Adipocyte (in vitro differentiated cells): ENCODE data around the gene CIBAR2.
A peak's percentile ranks its signal among the peaks of the same experiment; 100 is the strongest.

Experiments
- DNase-seq: peaks from one replicate; pipeline ENCODE4 v3.0.0-alpha.2; 2015; ENCODE audit warnings: low read depth
- H3K27me3 ChIP-seq: replicated peaks from 2 replicates; pipeline ENCODE4 v1.7.0; 2013; ENCODE audit warnings: mild to moderate bottlenecking, low read length, moderate library complexity; ENCODE audit not compliant: control insufficient read depth, insufficient read depth
- H3K36me3 ChIP-seq: 2 replicates; pipeline ENCODE4 v1.7.0; 2013; ENCODE audit warnings: low read length, mild to moderate bottlenecking, moderate library complexity; ENCODE audit not compliant: control insufficient read depth, insufficient read depth, severe bottlenecking
- H3K4me1 ChIP-seq: 2 replicates; pipeline ENCODE4 v1.7.0; 2013; ENCODE audit warnings: mild to moderate bottlenecking, low read length, moderate library complexity; ENCODE audit not compliant: control insufficient read depth, insufficient read depth
- H3K4me3 ChIP-seq: 2 replicates; pipeline ENCODE4 v1.7.0; 2013; ENCODE audit warnings: mild to moderate bottlenecking, low read length, moderate library complexity
- H3K9ac ChIP-seq: 2 replicates; pipeline ENCODE4 v1.7.0; 2013; ENCODE audit warnings: mild to moderate bottlenecking, low read length, moderate library complexity
- H3K9me3 ChIP-seq: 2 replicates; pipeline ENCODE4 v1.7.0; 2013; ENCODE audit warnings: mild to moderate bottlenecking, low read length, moderate library complexity; ENCODE audit not compliant: control insufficient read depth

Gene CIBAR2

DNA sequence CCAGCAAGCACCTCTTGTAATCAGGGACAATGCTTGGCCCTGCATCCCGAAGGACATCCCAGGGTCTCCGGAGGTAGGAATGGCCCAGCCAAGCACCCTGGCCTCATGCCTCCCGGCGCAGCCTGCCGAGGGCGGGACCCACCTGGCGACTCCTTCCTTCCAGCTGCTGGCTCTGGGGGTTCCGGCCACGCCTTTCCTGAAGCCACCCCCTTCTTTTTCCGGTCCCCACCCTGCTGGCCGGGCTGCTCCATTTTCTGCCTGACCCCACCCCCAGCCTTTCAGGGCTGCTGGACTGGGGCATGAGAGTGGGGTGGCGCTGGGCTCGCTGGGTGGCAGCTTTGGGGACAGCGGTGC is 22.5 kb upstream of the CIBAR2 start:
- Histone ChIP-seq H3K4me1 (peaks cover 33% of the 10 kb centered on the region), H3K27me3 (no peaks in the 10 kb centered on the region), H3K9me3 (no peaks in the 10 kb centered on the region), H3K36me3 (no peaks in the 10 kb centered on the region), H3K4me3 (no peak overlapping the region), H3K9ac (no peak overlapping the region)
- no peak for DNase-seq

DNA sequence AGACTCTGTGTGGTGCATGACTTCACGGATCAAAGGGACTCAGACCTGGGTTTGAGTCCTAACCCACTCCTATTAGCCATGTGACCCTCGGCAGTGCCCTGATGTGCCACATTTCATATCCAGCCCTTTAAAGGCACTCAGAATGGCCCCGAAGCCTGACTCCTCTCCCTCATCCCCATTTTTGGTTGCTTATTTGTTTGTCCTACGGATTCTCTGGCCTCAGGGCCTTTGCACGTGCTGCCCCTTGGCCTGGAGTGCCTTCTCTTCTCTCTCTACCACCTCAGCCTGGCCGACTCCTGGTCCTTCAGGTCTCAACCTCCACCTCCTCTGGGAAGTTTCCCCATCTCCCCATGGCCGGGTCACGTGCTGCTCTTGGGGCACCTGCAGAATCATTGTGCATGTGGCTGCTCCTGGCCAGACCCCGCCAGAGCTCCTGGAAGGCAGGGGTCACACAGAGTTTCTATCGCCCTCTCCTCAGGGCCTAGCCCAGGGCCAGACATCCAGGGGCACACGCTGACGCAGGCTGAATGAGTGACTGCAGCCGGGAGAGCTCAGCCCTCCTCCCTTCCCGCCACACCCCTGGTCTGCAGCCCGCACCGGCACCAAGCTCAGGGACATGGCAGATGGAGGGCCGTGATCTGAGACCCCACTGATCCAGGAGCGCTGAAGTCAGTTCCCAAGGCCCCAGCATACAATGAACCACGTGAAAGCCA is 22.0 kb upstream of the CIBAR2 start:
- Histone ChIP-seq H3K9me3 (no peaks in the 10 kb centered on the region), H3K4me1 (peaks cover 35% of the 10 kb centered on the region), H3K36me3 (no peaks in the 10 kb centered on the region), H3K4me3 (no peak overlapping the region), H3K9ac (no peak overlapping the region), H3K27me3 (no peaks in the 10 kb centered on the region)
- DNase-seq, result no peak

- Histone ChIP-seq H3K9ac (no peak overlapping the region), H3K36me3 (no peaks in the 10 kb centered on the region), H3K9me3 (no peaks in the 10 kb centered on the region), H3K4me3 (no peak overlapping the region), H3K27me3 (no peaks in the 10 kb centered on the region), H3K4me1 (peaks cover 35% of the 10 kb centered on the region)
- DNase-seq, result no peak
Observed at GRCh38 chr16:85133290-85133599, 21.0 kb upstream of the CIBAR2 start.

GRCh38 chr16:85132456-85133289 is 20.4 kb upstream of the CIBAR2 start:
- no peak for DNase-seq
- no peaks in the 10 kb centered on the region for H3K36me3 ChIP-seq
- no peaks in the 10 kb centered on the region for H3K9me3 ChIP-seq
- H3K9ac ChIP-seq, result no peak overlapping the region
- peaks cover 31% of the 10 kb centered on the region for H3K4me1 ChIP-seq
- no peaks in the 10 kb centered on the region for H3K27me3 ChIP-seq
- no peak overlapping the region for H3K4me3 ChIP-seq

GRCh38 chr16:85130705-85131028 is 18.4 kb upstream of the CIBAR2 start:
- peak overlapping the region; percentile 71 for H3K9ac ChIP-seq
- H3K9me3 ChIP-seq, result no peaks in the 10 kb centered on the region
- no peaks in the 10 kb centered on the region for H3K27me3 ChIP-seq
- H3K4me1 ChIP-seq, result peaks cover 29% of the 10 kb centered on the region
- no peaks in the 10 kb centered on the region for H3K36me3 ChIP-seq
- peak overlapping the region; percentile 27 for H3K4me3 ChIP-seq
- DNase-seq, result no peak

- Histone ChIP-seq H3K9ac (peak overlapping the region; percentile 71), H3K27me3 (no peaks in the 10 kb centered on the region), H3K4me1 (peaks cover 29% of the 10 kb centered on the region), H3K36me3 (no peaks in the 10 kb centered on the region), H3K9me3 (no peaks in the 10 kb centered on the region), H3K4me3 (peak overlapping the region; percentile 27)
- DNase-seq, result peak; percentile 30
Observed at GRCh38 chr16:85129876-85130704, 17.8 kb upstream of the CIBAR2 start.

- no peaks in the 10 kb centered on the region for H3K36me3 ChIP-seq
- DNase-seq, result no peak
- no peak overlapping the region for H3K9ac ChIP-seq
- peaks cover 34% of the 10 kb centered on the region for H3K4me1 ChIP-seq
- H3K4me3 ChIP-seq, result no peak overlapping the region
- no peaks in the 10 kb centered on the region for H3K27me3 ChIP-seq
- no peaks in the 10 kb centered on the region for H3K9me3 ChIP-seq
Observed at GRCh38 chr16:85128079-85128837, 16.0 kb upstream of the CIBAR2 start.

- Histone ChIP-seq H3K9me3 (no peaks in the 10 kb centered on the region), H3K4me3 (no peak overlapping the region), H3K4me1 (peaks cover 34% of the 10 kb centered on the region), H3K27me3 (no peaks in the 10 kb centered on the region), H3K9ac (no peak overlapping the region), H3K36me3 (no peaks in the 10 kb centered on the region)
- DNase-seq, result no peak
Observed at GRCh38 chr16:85127379-85127723, 15.1 kb upstream of the CIBAR2 start.

DNA sequence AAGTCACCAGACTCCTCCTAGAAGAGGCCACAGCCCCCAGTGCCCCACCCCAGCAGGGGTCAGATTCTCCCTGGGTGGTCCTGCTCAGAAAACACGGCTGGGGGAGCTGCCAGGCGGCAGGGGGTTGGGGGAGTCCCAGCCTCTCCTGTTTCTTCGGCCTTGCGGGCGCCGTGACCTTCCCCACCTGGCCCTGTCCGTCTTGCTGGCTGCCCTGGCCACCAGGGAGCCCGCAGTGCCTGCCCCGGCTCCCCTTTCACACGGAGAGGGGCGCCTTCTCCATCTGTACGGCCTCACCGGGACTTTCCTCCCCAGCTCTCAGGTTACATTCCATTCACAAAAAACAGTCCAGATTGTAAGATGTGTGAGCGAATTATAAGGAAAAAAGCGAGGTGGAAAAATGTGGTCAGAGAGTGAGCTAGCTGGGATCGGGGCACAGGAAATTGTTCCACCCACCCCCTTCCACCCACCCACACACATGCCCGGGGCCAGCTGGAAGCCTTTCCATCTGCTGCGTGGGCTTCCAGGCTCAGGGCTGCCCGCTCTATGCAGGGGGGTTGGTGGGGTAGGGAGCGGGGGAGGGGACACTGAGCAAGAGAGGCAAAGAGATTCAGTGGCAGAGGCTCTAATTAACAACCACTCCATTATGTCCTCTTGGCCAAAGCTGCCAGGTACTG is 14.6 kb upstream of the CIBAR2 start:
- peak; percentile 83 for DNase-seq
- Histone ChIP-seq H3K4me1 (peaks cover 34% of the 10 kb centered on the region), H3K4me3 (no peak overlapping the region), H3K27me3 (no peaks in the 10 kb centered on the region), H3K9ac (no peak overlapping the region), H3K9me3 (no peaks in the 10 kb centered on the region), H3K36me3 (no peaks in the 10 kb centered on the region)

GRCh38 chr16:85126394-85126704 is 14.1 kb upstream of the CIBAR2 start:
- Histone ChIP-seq H3K27me3 (no peaks in the 10 kb centered on the region), H3K9me3 (no peaks in the 10 kb centered on the region), H3K9ac (no peak overlapping the region), H3K4me3 (no peak overlapping the region), H3K4me1 (peaks cover 34% of the 10 kb centered on the region), H3K36me3 (no peaks in the 10 kb centered on the region)
- no peak for DNase-seq
